RWPE2 (cell line): ENCODE measurements around the gene THSD4.
A peak's percentile ranks its signal among the peaks of the same experiment; 100 is the strongest.

Source experiments
- ATAC-seq: fragments of 200-7000 bp; cut with Tn5 transposase; 3 replicates; pipeline ENCODE4 v1.9.1; 2021; ENCODE audit warnings: low read depth
- DNase-seq: peaks from one replicate; pipeline ENCODE4 v3.0.0-alpha.2; 2020; ENCODE audit warnings: low spot score
- H3K27ac ChIP-seq: fragments of 450-650 bp; 2 replicates; pipeline ENCODE4 v1.5.1; 2017; ENCODE audit warnings: mild to moderate bottlenecking; ENCODE audit not compliant: poor library complexity, severe bottlenecking
- H3K27me3 ChIP-seq: fragments of 250-450 bp; sonication (Bioruptor Pico); 2 replicates; pipeline ENCODE4 v1.5.1; 2021; ENCODE audit warnings: mild to moderate bottlenecking, moderate library complexity; ENCODE audit not compliant: insufficient read depth, poor library complexity, severe bottlenecking
- H3K36me3 ChIP-seq: fragments of 250-450 bp; sonication (Bioruptor Pico); 2 replicates; pipeline ENCODE4 v1.5.1; 2020; ENCODE audit warnings: low read depth, mild to moderate bottlenecking, moderate library complexity
- H3K4me1 ChIP-seq: fragments of 250-450 bp; sonication (Bioruptor Pico); 2 replicates; pipeline ENCODE4 v1.5.1; 2021; ENCODE audit warnings: mild to moderate bottlenecking, moderate library complexity; ENCODE audit not compliant: insufficient read depth, poor library complexity, severe bottlenecking
- H3K4me3 ChIP-seq: fragments of 250-450 bp; sonication (Bioruptor Pico); 2 replicates; pipeline ENCODE4 v1.5.1; 2021; ENCODE audit warnings: mild to moderate bottlenecking, moderate library complexity; ENCODE audit not compliant: severe bottlenecking
- H3K9me3 ChIP-seq: fragments of 250-450 bp; sonication (Bioruptor Pico); 2 replicates; pipeline ENCODE4 v1.5.1; 2021; ENCODE audit warnings: mild to moderate bottlenecking, moderate library complexity; ENCODE audit not compliant: severe bottlenecking
- CTCF ChIP-seq: fragments of 450-650 bp; IDR thresholded peaks from one replicate; pipeline ENCODE4 v1.5.1; 2017; ENCODE audit warnings: mild to moderate bottlenecking, moderate library complexity; ENCODE audit not compliant: poor library complexity, severe bottlenecking

THSD4 gene

DNA sequence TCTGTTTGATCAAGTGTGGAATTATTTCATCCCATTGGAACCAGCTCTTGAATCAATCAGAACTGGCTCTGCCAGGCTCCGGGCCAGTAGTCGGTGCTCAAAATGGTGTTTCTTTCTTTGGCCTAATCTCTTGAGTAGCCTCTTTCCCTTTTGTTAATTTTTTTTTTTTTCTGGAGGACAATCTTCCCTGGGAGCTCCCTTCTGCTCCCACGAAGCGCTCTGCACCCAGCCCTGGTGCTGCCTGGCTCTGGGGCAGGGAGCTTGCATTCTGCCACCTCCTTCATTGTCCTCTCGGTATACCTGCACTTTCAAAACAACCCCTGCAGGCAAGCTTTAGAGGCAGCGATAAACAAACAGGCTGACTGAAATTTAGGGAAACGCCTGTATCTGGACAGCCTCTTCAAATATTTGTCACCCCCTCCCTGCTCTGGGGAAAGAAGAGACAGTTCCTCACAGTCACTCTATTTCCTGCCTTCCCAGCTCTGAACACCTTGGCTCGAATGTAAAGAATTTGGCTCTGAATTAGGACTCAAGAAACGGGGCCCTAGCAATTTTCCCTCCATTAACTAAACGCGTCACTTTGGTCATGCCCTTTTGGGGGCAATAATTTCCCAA, 1.1 kb upstream of the THSD4 start:
- Histone ChIP-seq H3K36me3 (peaks cover 24% of the 10 kb centered on the region), H3K27ac (peak overlapping the region; percentile 97), H3K9me3 (no peaks in the 10 kb centered on the region), H3K4me1 (peaks cover 53% of the 10 kb centered on the region), H3K27me3 (no peaks in the 10 kb centered on the region), H3K4me3 (peak overlapping the region; percentile 74)
- ATAC-seq, result peak; percentile 30
- no peak for TF ChIP-seq CTCF
- no peak for DNase-seq

GRCh38 chr15:71115567-71116351, 488 bp downstream of the THSD4 start:
- DNase-seq (no peak), ATAC-seq (peak; percentile 31)
- Histone ChIP-seq H3K4me3 (peak overlapping the region; percentile 74), H3K36me3 (peaks cover 27% of the 10 kb centered on the region), H3K27me3 (no peaks in the 10 kb centered on the region), H3K9me3 (no peaks in the 10 kb centered on the region), H3K4me1 (peaks cover 69% of the 10 kb centered on the region), H3K27ac (peak overlapping the region; percentile 97)
- TF ChIP-seq CTCF, result peak; percentile 93

- Histone ChIP-seq H3K27ac (peak overlapping the region; percentile 97), H3K27me3 (no peaks in the 10 kb centered on the region), H3K9me3 (no peaks in the 10 kb centered on the region), H3K4me3 (peak overlapping the region; percentile 74), H3K4me1 (peaks cover 71% of the 10 kb centered on the region), H3K36me3 (peaks cover 27% of the 10 kb centered on the region)
- no peak for TF ChIP-seq CTCF
- peak; percentile 11; the same call in 1 of the 3 replicates for ATAC-seq
- no peak for DNase-seq
These were observed 1.1 kb downstream of the THSD4 start for GRCh38 chr15:71116366-71116765.

- Histone ChIP-seq H3K27me3 (no peaks in the 10 kb centered on the region), H3K4me3 (peak overlapping the region; percentile 74), H3K4me1 (peaks cover 77% of the 10 kb centered on the region), H3K36me3 (peaks cover 32% of the 10 kb centered on the region), H3K9me3 (no peaks in the 10 kb centered on the region), H3K27ac (peak overlapping the region; percentile 97)
- TF ChIP-seq CTCF, result no peak
- ATAC-seq, result peak; percentile 4; the same call in 1 of the 3 replicates
- DNase-seq, result no peak
These were observed 1.7 kb downstream of the THSD4 start for GRCh38 chr15:71116942-71117341.
